Activated CD4-positive, alpha-beta T cell treated with anti-CD3 and anti-CD28 coated beads, Interleukin-2, amount 10 ng/mL, durations not matched to agents 7 days and 5 days (primary cell): Measurements from ENCODE around the gene PSMD11. TPM values are rescaled to one million over a fixed set of nuclear protein-coding genes. Genes with fewer than 3 reads are reported as not detected.

ENCODE experiments used
- total RNA-seq, 2 experiments: library from RNA; stranded (reverse); gene quantifications; one replicate each; pipeline ENCODE4 v1.2.3, GENCODE V29; 2021

PSMD11 gene
- total RNA-seq, 2 experiments from 2014 or later: 78.8 to 90.7 TPM

Other genes with a start within 250 kb of the PSMD11 start
- gene RHBDL3, start 178.7 kb upstream of the PSMD11 start, total RNA-seq: under 1 TPM; 0.67 to 0.69 TPM
- 10 to 100 TPM; 25.8 to 27.7 TPM for gene C17orf75, start 102.3 kb upstream of the PSMD11 start, total RNA-seq
- 100 to 1,000 TPM; 249 to 278 TPM for gene ZNF207, start 94.4 kb upstream of the PSMD11 start, total RNA-seq
- 1 to 10 TPM; 4.1 to 4.6 TPM for gene CDK5R1, start 42.5 kb downstream of the PSMD11 start, total RNA-seq